Hepatocyte (in vitro differentiated cells): ENCODE measurements around the gene QRICH2.

Experiments used
- EZH2 ChIP-seq: fragments of 200-600 bp; sonication (generic); IDR thresholded peaks from 2 replicates; pipeline ENCODE4 v1.6.1; 2016; ENCODE audit warnings: antibody characterized with exemption, mild to moderate bottlenecking, borderline replicate concordance
- EZH2phosphoT487 ChIP-seq: fragments of 200-600 bp; sonication (generic); IDR thresholded peaks from one replicate; pipeline ENCODE4 v1.6.1; 2018; ENCODE audit warnings: antibody characterized with exemption, mild to moderate bottlenecking, low read depth, moderate library complexity; ENCODE audit not compliant: unreplicated experiment, severe bottlenecking
- TF ChIP-seq, protein P1 (sequence below): fragments of 200-600 bp; sonication (generic); IDR thresholded peaks from 2 replicates; pipeline ENCODE4 v1.5.1; 2016; ENCODE audit warnings: antibody characterized with exemption, mild to moderate bottlenecking; ENCODE audit not compliant: poor library complexity

DNA sequence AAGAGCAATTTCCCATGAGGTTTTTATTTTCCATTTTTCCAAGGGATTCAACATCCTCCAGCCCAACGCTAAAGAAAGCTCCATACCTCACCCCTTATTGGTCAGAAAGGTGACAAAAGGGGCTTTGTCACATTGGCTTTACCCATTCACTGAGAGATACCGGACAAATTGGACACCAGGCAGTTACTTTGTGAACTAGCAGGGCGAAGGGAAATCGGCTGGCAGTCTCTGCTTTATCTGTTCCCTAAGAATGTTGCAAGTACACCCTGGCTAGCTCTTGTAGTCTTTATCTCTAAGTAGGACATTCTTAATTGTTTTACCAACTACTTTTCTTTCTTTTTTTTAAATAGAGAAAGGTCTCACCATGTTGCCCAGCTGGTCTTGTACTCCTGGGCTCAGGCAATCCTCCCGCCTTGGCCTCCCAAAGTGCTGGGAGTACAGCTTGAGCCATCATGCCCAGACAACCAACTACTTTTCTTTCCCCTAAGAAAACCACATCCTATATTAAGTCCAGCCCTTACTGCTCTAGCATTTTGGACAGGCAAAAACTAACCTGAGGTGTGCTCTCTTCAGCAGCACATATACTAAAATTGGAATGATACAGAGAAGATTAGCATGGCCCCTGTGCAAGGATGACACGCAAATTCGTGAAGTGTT is 28.8 kb upstream of the QRICH2 start:
- TF ChIP-seq, protein P1, sequence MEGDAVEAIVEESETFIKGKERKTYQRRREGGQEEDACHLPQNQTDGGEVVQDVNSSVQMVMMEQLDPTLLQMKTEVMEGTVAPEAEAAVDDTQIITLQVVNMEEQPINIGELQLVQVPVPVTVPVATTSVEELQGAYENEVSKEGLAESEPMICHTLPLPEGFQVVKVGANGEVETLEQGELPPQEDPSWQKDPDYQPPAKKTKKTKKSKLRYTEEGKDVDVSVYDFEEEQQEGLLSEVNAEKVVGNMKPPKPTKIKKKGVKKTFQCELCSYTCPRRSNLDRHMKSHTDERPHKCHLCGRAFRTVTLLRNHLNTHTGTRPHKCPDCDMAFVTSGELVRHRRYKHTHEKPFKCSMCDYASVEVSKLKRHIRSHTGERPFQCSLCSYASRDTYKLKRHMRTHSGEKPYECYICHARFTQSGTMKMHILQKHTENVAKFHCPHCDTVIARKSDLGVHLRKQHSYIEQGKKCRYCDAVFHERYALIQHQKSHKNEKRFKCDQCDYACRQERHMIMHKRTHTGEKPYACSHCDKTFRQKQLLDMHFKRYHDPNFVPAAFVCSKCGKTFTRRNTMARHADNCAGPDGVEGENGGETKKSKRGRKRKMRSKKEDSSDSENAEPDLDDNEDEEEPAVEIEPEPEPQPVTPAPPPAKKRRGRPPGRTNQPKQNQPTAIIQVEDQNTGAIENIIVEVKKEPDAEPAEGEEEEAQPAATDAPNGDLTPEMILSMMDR = no peak
- TF ChIP-seq EZH2phosphoT487 = no peak
- TF ChIP-seq EZH2 = no peak
